GM06990 (cell line): ENCODE results near the gene ZCCHC24.
A peak's percentile ranks its signal among the peaks of the same experiment; 100 is the strongest.

Experiments used
- DNase-seq: peaks from one replicate; pipeline ENCODE4 v3.0.0-alpha.2; 2011; ENCODE audit not compliant: insufficient read length; ENCODE audit errors: extremely low read depth
- H3K27me3 ChIP-seq: replicated peaks from 2 replicates; pipeline ENCODE4 v1.6.0; 2011; ENCODE audit warnings: low read length; ENCODE audit not compliant: control insufficient read depth, insufficient read depth
- H3K36me3 ChIP-seq: 2 replicates; pipeline ENCODE4 v1.5.1; 2011; ENCODE audit warnings: low read length; ENCODE audit not compliant: control insufficient read depth, insufficient read depth
- H3K4me3 ChIP-seq: replicated peaks from 2 replicates; pipeline ENCODE4 v1.5.1; 2011; ENCODE audit warnings: low read depth, mild to moderate bottlenecking, control low read depth, low read length
- TF ChIP-seq, protein P1 (sequence below): IDR thresholded peaks from 2 replicates; pipeline ENCODE4 v1.5.1; 2011; ENCODE audit warnings: low read length, control low read depth, mild to moderate bottlenecking, inconsistent platforms; ENCODE audit not compliant: insufficient read depth, poor library complexity, severe bottlenecking

The ZCCHC24 gene

DNA sequence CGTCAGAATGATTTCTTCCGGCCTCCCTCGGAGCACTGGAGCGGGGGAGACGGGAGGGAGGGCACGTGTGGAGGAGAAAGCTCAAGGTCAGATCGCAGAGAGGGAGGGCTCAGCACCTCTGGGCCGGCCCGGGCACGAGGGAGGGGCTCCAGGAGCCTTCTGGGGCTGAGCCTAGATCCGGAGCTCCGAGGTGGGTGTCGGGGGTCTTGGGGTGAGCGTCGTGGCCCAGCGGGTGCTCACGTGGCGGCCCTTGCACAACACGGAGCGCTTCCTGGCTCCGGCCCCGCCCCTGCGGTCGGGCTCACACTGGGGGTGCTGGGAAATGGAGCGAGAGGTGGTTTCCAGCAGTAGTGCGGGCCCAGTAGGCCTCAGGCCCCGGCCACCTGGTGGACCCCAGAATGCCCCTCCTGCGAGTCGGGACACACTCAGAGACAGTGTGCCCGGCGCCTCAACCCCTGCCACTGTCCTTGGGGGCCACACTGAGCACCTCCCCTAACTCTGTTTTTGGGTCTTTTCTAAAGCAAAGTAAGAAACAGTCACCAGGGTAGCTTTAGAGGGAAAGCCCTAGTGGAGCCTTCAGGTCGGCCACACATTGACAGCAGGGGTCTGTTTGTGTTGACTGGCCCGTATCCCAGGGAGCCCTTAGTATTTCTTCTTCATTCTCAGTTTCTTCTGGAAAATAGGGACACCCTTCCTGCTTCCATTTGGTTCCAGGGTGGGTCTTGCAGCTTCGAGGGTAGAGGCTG is 97.4 kb downstream of the ZCCHC24 start:
- H3K27me3 ChIP-seq = no peaks in the 10 kb centered on the region
- peak overlapping the region; percentile 81 for H3K4me3 ChIP-seq
- peak; percentile 90 for DNase-seq
- TF ChIP-seq, protein P1, sequence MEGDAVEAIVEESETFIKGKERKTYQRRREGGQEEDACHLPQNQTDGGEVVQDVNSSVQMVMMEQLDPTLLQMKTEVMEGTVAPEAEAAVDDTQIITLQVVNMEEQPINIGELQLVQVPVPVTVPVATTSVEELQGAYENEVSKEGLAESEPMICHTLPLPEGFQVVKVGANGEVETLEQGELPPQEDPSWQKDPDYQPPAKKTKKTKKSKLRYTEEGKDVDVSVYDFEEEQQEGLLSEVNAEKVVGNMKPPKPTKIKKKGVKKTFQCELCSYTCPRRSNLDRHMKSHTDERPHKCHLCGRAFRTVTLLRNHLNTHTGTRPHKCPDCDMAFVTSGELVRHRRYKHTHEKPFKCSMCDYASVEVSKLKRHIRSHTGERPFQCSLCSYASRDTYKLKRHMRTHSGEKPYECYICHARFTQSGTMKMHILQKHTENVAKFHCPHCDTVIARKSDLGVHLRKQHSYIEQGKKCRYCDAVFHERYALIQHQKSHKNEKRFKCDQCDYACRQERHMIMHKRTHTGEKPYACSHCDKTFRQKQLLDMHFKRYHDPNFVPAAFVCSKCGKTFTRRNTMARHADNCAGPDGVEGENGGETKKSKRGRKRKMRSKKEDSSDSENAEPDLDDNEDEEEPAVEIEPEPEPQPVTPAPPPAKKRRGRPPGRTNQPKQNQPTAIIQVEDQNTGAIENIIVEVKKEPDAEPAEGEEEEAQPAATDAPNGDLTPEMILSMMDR = no peak
- peaks cover 33% of the 10 kb centered on the region for H3K36me3 ChIP-seq

DNA sequence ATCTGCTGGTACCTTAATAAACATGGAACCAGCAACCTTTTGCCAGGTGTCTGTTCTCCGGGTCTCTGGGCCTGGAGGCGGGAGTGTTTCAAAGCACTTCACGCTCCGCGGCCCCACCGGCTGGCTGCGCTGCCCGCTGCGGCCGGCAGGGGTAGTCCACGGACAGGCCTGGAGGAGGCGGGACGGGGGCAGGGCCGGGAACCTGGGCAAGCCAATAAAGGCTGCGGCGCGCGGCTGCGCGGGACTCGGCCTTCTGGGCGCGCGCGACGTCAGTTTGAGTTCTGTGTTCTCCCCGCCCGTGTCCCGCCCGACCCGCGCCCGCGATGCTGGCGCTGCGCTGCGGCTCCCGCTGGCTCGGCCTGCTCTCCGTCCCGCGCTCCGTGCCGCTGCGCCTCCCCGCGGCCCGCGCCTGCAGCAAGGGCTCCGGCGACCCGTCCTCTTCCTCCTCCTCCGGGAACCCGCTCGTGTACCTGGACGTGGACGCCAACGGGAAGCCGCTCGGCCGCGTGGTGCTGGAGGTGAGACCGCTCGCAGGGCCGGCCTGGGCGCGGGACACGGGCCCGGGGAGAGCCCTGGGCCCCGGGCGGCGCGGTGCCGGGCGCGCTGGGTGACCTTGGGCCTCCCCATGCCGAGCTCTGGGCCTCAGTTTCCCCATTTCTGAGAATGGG is 98.1 kb downstream of the ZCCHC24 start, which contains the start of gene PPIF:
Gene PPIF (plus strand): TSS at position 244 of the 668 bp plus-strand sequence. CDS start 80 bp downstream, at position 324.
- DNase-seq = peak; percentile 96
- Histone ChIP-seq H3K4me3 (peak within 1 kb of the TSS; percentile 81), H3K27me3 (no peaks in the 10 kb centered on the region), H3K36me3 (peaks cover 29% of the 10 kb centered on the region)
- TF ChIP-seq, protein P1 = peak; percentile 83

- Histone ChIP-seq H3K36me3 (peaks cover 23% of the 10 kb centered on the region), H3K4me3 (no peak overlapping the region; the same call in 1 of the 2 replicates), H3K27me3 (no peaks in the 10 kb centered on the region)
- TF ChIP-seq, protein P1 = no peak
- no peak for DNase-seq
Measured at GRCh38 chr10:79346388-79347225, 98.8 kb downstream of the ZCCHC24 start.

GRCh38 chr10:79346012-79346340 is 99.4 kb downstream of the ZCCHC24 start:
- no peaks in the 10 kb centered on the region for H3K27me3 ChIP-seq
- H3K36me3 ChIP-seq = peaks cover 19% of the 10 kb centered on the region
- TF ChIP-seq, protein P1 = no peak
- H3K4me3 ChIP-seq = no peak overlapping the region
- no peak for DNase-seq

DNA sequence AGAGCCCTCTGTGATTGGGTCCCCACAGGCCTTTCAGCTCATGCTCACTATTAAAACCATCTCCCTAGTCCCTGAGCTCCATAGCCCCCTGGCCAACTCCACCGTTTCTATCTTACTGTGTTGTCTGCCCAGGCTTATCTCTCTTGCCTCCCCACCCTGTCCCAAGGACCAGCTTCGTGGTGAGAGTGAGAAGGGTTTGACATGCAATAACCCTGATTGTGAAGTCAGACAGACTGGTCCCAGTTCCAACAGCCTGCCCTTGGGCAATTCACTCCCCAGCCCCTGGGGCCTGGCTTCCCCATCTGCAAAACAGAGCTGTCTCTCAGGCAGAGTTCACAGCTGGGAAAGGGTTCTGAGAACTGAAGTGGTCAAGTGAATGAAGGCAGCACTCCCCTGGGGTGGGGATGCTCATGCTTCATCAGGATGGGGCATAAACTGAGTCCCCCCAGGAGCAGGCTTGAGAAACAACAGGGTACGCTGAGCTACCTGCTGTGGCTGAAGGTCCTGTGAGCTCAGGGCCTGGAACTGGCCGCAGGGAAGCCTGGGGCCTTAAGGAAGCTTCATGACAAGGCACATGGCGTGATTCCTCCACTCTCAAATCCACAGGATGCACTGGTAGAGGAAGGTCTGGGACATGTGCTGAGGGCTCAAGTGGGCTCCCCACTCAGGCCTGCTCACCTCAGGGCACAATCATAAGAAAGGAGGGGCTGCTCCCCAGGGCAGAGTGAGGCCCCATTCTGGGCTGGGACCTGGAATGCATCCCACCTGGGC is 100.0 kb downstream of the ZCCHC24 start:
- TF ChIP-seq, protein P1 = no peak
- no peak overlapping the region for H3K4me3 ChIP-seq
- DNase-seq = no peak
- no peaks in the 10 kb centered on the region for H3K27me3 ChIP-seq
- peaks cover 14% of the 10 kb centered on the region for H3K36me3 ChIP-seq
